GM19240 (cell line): ENCODE data around the gene CSNK1D.

Experiments used
- DNase-seq: peaks from one replicate; pipeline ENCODE4 v3.0.0; 2011; ENCODE audit warnings: low spot score; ENCODE audit not compliant: insufficient read length

CSNK1D gene

DNA sequence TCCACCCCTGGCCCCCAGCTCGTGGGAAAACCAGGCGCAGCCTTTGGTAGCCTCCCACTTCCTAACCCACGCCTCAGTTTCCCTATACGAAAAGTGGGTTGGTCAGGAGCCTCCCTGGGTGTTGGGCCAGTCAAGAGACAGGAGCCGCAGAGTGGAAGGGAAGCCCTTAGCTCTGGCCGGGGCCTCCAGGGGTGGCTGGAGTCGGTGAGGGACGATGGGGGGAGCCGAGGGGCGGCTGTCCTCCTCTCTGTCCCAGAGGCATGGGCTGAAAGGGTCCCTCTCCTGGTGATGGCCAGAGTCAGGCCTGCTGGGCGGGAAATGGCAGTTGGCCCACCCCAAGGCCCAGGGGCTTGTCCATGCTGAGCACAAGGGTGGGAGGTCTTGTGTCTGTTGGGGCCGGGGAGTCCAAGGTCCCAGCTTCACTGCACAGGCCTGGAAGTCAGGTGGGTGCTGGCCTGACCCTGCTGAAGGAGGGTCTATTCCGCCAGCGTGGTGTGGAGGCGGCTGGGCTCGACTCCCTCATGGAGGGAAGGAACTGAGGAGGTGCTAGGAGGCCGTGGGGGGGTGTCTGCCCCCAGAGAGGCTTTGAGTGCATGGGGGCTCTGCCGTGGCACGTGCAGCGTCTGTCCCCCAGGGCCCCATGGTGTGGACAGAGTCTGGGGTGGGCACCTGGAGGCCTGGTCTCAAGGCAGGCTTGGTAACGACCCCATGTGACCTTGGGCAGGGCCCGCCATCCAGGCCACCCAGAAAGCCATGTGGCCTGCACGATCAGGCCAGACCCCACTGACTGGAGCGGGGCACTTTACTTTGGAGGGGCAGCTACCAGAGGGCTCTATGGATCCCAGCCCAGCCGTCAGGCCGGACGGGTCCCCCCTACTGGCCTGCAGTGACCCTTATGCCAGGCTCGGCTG lies 43.5 kb downstream of the CSNK1D start:
- DNase-seq: no peak

DNA sequence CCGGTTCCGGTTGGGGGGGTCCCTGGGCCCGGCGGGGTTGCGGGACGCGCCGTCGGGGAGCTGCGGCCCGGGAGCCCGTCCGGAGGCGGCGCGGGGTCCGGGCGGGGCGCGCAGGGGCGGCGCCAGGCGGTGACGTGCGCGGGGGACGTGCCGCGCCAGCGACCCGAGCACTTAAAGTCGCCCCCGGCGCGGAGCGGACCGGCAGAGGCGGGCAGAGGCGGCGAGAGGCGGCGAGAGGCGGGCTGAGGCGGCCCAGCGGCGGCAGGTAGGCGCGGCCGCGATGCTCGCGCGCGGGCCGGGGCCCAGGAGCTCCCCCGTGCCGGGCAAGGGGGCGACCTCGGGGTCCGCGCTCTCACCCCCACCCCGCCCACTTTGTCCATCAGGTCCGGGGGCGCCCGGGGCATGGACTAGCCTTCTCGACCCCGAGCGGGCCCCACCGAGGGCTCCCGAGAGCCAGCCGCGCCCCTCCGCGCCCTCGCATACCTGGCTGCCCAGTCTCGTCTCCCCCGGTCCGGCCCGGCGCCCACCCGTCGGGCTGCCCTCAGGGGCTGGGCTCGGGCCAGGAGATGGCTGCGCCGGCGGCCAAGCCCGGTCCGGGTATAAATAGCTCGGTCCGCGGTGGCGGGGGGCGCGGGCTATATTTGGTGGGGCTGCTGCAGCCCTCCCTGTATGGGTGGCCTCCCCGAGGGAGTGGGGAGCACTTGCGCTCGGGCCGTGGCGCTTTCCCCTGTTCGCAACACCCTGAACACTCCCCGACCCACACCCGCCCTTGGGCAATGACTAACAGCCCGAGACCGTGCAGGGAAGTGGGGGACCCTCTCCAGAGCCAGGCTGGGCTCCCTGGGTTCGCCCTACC lies 44.4 kb downstream of the CSNK1D start, which contains the start of gene SLC16A3:
Gene SLC16A3 (plus strand): TSS at position 201 of the 856 bp plus-strand sequence. CDS start 6,967 bp downstream, outside the sequence.
- peak; percentile 86 for DNase-seq

GRCh38 chr17:82228278-82228841 lies 45.1 kb downstream of the CSNK1D start:
- no peak for DNase-seq

GRCh38 chr17:82227629-82228277 lies 45.7 kb downstream of the CSNK1D start:
- DNase-seq: no peak

- DNase-seq: no peak
These were observed 46.5 kb downstream of the CSNK1D start for GRCh38 chr17:82226809-82227628.

DNA sequence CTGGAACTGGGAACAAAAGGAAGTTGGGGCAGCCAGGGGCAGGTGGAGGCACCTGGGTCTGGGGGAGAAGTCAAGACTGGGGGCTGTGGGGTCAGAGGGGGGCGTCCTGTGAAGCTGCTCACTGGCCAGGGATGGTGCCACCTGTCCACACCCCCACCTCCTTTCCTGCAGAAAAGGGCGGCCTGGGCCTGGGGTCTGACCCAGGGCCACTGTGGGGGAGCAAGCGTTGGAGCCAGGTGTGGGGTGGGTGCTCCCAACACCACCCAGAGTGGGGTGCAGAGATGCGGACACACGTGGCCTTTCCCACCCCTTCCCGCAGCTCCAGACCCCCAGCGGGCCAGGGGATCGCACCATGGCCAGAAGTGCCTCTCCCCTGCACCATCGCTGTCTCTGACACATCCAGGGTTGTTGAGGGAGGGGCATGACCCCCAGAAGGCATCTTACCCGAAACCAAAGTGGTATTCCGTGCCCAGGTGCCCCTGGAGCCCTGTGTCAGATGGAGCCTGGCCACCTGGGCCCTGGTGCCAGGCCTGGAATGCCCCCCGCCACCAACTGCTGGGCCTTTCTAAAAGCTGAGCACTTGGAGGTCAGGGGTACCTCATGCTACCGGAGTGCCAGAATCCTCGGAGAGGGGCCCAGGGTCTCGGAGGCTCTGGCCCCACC lies 47.2 kb downstream of the CSNK1D start:
- no peak for DNase-seq

GRCh38 chr17:82225368-82226029 lies 48.0 kb downstream of the CSNK1D start:
- no peak for DNase-seq

DNA sequence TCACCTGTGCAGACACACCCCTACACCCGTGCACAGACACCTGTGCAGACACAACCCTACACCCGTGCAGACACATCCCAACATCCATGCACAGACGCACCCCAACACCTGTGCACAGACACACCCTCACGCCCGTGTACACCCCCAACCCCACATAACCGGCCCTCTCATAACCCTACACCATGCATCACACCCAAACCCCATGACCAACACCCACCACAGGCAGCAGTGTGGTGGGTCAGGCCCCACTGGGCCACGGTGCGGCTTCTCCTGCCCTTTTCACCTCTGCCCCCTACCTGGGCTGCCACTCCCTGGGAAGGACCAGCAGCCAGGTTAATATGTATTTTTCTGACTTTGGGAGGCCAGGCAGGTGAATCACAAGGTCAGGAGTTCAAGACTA lies 48.8 kb downstream of the CSNK1D start:
- no peak for DNase-seq

GRCh38 chr17:82223517-82223916 lies 50.0 kb downstream of the CSNK1D start:
- no peak for DNase-seq

DNA sequence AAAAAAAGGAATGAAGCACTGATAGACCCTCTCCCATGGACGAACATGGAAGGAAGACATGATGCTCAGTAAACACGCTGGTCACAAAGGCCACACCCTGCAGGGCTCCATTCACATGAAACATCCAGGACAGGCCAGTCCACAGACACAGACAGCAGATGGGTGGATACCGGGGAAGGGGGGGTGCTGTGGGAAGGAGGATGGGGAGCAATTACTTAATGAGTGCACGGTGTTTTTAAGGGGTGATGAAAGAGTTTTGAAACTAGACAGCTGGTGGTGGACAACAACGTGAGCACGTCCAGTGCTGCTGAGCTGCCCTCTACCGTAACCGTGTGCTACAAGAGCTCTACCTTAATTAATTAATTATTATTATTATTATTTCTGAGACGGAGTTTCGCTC lies 50.7 kb downstream of the CSNK1D start:
- no peak for DNase-seq

DNA sequence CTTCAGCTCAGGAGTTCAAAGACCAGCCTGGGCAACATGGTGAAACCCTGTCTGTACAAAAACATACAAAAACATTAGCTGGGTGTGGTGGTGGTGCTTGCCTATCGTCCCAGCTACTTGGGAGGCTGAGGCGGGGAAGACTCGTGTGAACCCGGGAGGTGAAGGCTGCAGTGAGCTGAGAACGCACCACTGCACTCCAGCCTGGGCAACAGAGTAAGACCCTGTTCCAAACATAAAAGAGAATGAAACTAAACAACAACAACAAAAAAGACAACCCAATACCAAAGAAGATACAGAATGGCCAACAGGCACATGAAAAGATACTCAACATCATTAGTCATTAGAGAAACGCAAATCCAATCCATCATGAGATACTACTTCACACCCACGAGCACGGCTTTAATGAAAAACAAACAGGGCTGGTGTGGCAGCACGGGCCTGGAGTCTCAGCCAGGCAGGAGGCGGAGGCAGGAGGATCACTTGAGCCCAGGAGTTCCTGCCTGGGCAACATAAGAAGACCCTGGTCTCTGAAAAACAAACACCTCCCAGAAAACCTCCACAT lies 52.1 kb downstream of the CSNK1D start:
- DNase-seq: no peak

DNA sequence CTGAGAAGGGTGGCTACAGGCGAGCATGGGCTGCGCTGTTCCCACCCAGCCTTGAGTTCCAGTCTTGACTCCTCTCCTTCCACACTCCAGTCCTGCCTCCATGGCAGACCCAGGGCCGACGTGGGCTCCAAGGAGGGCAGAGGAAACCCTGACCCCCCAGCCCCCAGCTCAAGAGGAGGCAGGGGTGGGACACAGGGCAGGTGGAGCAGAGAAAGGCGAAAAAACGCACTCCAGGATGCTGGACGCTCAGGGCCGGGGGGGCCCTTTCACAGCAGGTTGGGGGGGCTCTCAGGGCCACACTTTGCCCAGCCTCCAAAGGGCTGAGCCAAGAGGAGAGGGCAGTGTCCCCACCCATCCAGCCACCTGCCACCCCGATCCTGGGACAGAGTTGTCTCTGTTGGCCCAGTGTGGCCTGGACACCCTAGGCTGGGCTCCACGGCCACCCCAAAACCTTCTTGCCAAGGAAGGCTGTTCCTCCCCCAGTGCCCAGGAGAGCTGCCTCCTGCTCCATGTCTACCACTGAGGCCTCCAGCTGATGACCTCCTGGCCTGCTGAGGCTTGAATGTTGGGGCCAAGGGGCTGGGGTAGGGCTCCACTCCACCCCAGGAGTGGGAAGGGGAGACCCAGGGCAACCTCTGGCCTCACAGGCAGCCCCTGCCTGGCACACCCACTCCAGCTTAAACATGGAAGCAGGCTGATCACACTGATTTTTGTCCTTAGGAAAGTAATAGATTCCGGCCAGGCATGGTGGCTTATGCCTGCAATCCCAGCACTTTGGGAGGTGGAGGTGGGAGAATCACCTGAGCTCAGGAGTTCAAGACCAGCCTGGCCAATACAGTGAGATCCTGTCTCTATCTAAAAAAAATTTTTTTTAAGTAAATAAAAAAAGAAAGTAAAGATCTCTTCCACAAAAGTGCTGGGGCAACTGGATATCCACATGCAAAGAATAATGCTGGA lies 53.5 kb downstream of the CSNK1D start:
- no peak for DNase-seq

- DNase-seq: no peak
These were observed 54.4 kb downstream of the CSNK1D start for GRCh38 chr17:82219083-82219482.

GRCh38 chr17:82218349-82219075 lies 55.0 kb downstream of the CSNK1D start:
- DNase-seq: no peak

DNA sequence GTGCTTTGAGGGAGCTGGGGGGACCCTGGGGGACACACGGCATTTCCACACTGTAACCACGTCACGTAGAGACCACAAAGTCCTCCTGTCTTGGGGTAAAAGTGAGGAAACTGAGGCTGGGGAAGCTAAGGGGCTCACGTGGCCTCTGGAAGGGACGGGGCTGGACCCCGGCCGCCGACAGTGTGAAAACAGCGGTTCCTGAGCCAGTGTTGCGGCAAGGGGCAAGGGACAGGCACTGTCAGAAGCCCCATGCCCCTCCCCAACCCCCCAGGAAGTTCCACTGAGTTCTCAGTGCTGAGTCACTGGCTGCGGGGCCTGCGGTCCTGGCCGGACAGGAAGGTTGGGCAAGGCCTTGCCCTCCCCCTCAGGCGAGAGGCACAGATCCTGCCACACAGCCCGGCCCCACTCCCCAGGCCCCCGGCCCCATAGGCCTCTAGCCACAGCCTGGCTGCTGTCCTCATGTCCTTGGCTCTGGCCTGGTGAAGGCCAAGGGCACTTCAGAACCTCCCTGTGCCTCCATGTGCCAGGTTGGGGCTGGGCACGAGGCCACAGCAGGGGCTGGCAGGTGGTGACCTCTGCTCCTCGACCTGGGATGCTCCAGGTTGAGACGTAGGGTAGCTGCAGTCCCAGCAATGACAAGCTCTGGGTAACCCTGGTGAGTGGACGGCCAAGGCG lies 55.8 kb downstream of the CSNK1D start:
- DNase-seq: no peak

DNA sequence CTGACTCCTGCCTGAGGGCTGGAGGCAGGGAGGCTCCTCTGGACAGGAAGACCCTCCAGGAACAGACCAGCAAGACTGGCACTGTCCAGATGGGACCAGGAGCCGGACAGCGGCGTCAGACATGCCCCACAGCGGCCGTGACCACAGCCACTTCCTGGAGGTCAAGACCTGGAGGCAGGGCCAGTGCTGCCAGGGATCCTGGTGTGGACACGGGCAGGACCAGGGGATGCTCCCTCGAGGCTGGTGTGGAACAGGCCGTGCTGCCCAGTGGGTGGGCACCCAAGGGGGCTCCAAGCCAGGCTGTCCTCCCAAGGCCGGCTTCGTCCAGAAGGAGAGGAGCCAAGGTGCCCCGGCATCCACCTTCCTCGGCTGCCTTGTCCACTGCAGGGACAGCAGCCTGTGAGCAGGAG lies 56.4 kb downstream of the CSNK1D start:
- no peak for DNase-seq
